Activated naive CD8-positive, alpha-beta T cell treated with anti-CD3 and anti-CD28 coated beads, Interleukin-2, amount 50 U/mL, for 16 hours (primary cell): Measurements from ENCODE around the gene METRNL.

Source experiments
- DNase-seq: peaks from one replicate; pipeline ENCODE4 v3.0.0-alpha.2; 2020; ENCODE audit warnings: low read depth, low spot score

METRNL gene

DNA sequence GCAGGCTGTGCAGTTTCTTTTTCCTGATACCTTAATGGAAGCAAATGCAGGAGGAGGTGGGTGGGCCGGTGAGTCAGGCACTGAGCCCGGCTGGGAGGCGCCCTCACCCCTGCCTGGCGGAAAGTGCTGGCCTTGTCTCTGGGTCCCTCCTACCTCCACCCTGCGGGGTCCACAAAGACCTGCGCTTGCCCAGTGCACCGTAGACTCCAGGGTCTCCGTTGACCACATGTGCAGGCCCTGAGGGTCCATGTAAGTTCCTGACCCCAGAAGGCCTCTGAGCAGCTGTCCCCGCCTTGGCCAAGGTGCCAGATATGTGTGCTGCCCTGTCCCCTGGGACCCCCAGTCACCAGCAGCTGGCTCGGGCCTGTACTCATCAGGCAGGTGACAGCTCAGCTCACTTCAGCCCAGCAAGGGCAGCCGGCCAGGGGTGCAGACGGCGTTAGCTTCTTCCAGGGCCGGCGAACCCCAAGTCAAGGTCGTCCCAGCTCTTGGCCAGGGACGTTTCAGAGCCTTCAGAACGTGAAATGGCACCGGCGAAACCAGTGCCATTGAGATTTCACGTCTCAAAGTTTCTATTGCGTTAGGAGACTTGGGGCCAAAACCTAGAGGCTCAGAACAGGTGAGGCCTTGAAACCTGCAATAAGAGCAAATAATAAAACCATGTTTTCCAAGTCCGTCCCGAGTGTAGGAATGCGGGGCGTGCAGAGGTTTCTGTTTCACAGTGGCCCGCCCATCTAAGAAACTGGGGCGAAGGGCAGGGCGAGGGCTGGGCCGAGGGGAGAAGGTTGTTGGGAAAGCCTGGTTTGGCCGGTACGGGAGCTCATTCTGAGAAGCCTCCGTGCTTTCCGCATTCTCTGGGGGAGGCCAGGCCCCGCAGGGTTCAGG, 12.1 kb downstream of the METRNL start:
- no peak for DNase-seq

DNA sequence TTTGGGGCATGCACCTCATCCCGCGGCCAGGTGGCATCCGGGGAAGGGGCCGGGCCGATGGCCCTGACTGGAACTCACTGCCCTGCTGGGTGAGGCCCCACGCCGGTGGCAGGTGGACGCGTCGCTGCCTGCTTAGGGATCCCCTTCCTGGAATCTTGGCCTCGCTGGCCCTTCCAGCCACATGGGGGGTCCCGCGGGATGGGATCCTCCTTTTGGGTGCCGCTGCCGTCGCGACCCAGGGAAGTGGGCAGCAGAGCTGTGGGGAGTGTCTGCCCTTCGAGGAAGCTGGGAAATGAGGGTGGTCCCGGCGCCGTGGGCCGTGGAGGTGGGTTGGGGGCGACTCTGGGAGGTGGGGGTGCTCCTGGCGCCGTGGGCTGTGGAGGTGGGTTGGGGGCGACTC, 12.8 kb downstream of the METRNL start:
- no peak for DNase-seq

- DNase-seq = no peak
Measured at GRCh38 chr17:83092931-83093330, 13.5 kb downstream of the METRNL start.

DNA sequence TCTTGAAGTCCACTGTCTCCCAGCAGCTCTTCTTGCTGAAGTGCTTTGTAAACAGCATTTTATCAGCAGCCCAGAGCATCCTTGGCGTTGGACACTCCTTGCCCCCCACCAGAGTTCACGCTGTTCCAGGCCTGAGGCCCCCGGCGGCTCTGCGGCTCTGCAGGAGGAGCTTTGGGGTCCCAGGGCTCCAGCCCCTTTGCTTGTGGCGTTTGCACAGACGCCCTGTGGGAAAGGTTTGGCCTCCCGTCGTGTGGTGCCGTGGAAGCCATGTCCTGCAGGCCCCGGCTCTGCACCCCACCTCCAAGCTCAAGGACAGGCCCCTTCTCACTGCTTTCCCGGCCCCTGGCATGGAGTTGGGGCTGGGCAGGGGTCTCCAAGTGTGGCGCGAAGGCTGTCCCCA, 14.1 kb downstream of the METRNL start:
- no peak for DNase-seq

GRCh38 chr17:83094291-83094690, 14.9 kb downstream of the METRNL start:
- no peak for DNase-seq

DNA sequence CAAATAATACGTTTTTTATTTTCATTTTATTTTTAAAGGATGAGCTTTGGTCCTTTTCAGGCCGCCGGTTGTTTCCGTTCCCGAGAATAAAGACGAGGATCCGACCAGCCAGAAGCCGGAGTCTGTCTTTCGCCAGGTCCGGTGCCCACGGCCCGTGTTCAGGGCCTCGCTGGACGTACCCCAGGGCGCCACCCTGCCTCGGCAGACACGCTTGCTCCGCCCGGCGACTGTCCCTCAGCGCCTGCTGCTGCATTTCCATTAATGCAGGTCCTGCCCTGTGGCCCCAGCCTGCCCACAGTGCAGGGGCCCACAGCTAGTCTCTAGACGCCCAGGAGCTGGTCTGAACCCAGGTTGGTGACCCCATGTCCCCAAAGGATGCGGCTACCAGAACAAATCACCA, 15.6 kb downstream of the METRNL start:
- no peak for DNase-seq

- no peak for DNase-seq
Measured at GRCh38 chr17:83096401-83097224, 17.2 kb downstream of the METRNL start.

GRCh38 chr17:83097831-83098230, 18.4 kb downstream of the METRNL start:
- no peak for DNase-seq

DNA sequence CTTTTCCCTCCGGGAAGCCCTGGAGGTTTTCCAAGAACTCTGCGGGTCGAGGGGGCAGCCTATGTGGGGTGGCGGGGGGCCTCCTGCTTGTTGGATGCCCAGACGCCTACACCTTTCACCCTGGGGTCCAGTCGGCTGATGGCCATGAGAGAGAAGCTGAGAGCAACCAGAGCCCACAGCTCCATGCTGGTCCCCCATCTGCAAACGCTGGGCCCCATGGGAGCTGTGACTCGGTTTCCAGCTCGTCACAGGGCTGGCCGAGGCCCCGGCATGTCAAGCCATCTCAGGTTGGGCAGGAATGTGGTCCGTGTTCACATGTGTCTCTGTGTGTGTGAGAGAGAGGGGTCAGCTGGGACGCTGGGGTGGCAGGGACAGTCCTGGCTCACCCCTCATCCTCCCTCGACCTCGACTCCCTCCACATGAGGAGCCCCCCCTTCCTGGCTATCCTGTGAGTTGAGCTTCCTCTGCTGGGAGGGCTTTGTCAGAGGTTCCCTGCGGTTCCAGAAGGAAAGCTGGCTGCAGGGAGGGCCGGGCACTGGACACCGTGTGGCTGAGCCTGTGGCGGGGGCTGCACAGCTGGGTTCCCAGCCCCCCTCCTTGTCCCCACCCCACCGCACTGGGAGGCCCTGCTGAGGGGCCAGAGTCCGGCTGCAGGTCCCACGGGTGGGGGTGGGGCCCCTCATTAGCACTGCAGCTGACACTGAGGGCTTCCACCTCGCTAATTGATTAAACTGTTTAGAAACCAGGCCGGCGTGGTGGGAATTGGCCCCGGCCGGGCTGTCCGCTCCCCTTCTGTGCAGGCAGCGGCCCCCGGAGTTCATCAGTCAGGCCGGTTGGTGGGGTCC, 19.1 kb downstream of the METRNL start:
- DNase-seq = no peak

DNA sequence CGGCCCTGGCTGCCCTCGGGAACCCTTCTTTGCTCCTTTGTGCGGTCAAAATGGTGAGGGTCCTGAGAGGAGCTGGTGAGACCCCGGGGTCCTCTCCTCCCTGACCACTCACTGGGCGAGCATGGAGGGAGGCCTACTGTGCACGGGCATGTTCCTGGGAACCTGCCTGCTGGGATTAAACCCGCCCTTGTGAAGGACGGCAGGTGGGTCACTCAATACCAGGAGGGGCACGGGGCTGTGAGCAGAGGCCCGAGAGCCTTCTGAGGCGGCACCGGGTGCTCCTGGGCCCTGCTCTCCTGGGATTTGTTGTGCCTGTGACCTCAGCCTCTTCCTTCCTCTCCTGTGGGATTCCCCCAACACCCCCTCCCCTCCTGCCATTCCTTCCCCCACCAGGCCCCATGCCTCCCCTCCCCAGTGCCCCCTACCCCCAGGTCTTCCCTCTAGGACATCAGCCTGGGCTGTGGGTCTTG, 19.7 kb downstream of the METRNL start:
- DNase-seq = no peak

DNA sequence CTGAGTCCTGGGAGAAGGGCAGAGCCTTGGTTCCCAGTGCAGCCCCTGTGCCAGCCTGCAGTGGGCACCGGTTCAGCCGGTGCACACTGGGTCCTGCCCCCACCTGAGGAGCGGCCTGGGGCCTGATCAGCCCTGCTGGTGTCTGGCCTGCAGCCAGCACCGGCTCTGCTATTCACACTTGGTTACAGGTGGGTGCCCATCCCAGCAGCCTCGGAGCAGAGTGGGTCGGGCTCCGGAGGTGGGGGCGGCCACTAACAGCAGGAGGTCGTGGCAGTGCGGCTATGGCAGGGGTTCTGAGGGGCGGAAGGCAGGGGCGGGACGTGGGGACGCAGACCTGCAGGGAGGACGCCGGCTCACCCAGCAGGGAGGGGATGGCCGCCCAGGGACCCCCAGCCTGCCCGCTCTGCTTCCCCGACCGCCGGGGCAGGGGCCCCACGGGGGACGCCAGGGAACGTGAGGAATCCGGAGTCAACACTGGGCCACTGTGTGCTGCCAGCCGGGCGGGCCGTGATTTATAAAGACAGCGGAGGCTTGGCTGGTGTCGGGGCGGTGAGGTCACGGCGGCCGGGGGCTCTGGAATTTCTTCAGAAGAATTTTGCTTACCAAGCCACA, 20.3 kb downstream of the METRNL start:
- no peak for DNase-seq

- no peak for DNase-seq
Measured at GRCh38 chr17:83100220-83100852, 20.9 kb downstream of the METRNL start.

GRCh38 chr17:83100853-83101391, 21.5 kb downstream of the METRNL start:
- DNase-seq = no peak

GRCh38 chr17:83101805-83102480, 22.5 kb downstream of the METRNL start:
- no peak for DNase-seq

DNA sequence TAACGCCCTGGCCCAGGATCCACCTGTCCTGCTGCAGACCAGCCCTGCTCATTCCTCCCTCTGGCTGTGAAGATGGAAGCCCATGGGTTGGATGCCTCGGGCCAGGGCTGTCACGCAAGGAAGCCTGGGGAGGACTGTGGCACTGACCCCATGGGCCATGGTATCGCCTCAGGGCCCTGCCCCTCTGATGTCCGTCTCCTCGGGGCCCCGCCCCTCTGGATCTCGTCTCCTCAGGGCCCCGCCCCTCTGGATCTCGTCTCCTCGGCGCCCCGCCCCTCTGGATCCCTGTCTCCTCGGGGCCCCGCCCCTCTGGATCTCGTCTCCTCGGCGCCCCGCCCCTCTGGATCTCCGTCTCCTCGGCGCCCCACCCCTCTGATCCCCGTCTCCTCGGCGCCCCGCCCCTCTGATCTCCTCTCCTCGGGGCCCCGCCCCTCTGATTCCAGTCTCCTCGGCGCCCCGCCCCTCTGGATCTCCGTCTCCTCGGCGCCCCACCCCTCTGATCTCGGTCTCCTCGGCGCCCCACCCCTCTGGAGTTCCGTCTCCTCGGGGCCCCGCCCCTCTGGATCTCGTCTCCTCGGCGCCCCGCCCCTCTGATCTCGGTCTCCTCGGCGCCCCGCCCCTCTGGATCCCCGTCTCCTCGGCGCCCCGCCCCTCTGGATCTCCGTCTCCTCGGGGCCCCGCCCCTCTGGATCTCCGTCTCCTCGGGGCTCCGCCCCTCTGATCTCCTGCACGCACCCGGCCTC, 24.0 kb downstream of the METRNL start:
- no peak for DNase-seq

DNA sequence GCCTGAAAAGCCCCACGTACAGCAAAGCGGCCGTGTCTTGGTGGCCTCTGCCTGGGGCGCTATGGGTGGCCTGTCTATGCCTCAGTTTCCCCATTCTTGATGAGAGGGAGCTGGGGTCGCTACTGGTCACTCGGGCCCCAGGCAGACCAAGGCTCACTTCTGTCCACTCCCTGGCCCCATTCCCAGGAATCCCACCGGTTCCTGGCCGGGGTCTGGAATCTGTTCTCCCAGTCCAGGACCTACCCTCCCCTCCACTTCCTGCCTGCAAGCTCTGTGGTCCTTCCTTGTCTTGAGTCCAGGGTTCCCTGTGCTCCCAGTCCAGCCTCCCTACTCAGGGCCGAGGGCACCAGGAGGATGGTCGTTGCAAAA, 24.5 kb downstream of the METRNL start:
- no peak for DNase-seq

DNA sequence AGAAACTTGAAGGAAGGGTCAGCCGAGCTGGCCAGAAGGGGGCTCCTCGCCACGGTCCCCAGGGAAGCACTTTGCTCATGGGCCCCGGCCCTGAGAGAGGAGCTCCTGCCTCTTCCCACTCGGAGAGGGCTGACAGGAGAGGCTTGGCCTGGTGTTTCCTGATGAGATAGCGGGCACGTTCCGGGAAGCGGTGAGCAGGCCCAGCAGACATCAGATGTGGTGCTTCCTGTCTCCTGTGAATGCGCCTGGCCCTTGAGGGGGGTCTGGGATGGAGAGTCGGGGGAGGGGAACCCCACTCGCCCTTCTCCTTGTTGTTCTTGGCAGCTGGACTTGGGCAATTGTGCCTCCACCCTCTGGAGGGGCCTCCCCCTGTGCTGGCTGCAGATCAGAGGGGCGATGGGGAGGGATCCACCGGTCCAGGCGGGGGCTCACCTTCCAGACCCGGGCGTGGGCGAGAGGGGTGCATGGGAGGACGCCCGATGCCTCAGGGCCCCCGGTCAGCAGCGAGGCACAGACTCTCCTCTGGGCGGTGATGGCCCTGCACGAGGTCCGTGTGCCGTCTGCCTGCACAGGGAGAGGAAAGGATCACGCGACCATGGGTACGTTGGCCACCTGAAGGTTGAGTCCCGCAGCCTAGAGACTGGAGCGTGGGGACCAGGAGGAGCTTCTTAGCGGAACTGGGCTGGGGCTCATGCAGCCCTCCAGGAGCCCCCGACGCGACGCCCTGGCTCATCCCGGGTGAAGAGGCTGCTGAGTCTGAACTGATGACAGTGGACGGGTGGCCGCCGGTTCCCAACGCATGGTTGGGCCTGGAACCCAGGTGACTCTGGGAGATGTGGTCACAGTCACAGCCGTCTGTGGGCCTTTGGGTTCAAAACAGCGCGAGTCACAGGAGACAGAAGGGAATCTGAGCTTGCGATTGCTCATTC, 25.4 kb downstream of the METRNL start:
- DNase-seq = no peak

- DNase-seq = no peak
Measured at GRCh38 chr17:83105512-83105911, 26.1 kb downstream of the METRNL start.
